Sigmoid colon (tissue), 7 donors: Measurements from ENCODE around the gene SIN3A. TPM values are rescaled to one million over a fixed set of nuclear protein-coding genes. Genes with fewer than 3 reads are reported as not detected.
"Not testable (repeated sequence)": the region's sequence is repeated elsewhere in the genome, so short reads cannot be mapped to it uniquely, and the experiment has no call there.

Source experiments
- DNase-seq: peaks from one replicate; pipeline ENCODE4 v3.0.0-alpha.2; 2019
- H3K27ac ChIP-seq, 4 donors: fragments of 200-600 bp; sonication (generic); one replicate each; pipeline ENCODE4 v1.5.1; 2016 to 2019; ENCODE audit warnings: mild to moderate bottlenecking in 1 of 4
- H3K27me3 ChIP-seq, 3 donors: fragments of 200-600 bp; sonication (generic); one replicate each; pipeline ENCODE4 v1.5.1; 2019; ENCODE audit warnings: mild to moderate bottlenecking in 1 of 3
- H3K36me3 ChIP-seq, 4 donors: fragments of 200-600 bp; sonication (generic); one replicate each; pipeline ENCODE4 v1.5.1; 2016 to 2019
- H3K4me1 ChIP-seq, 4 donors: fragments of 200-600 bp; sonication (generic); one replicate each; pipeline ENCODE4 v1.5.1; 2017 to 2019
- H3K4me3 ChIP-seq, 4 donors: fragments of 200-600 bp; sonication (generic); one replicate each; pipeline ENCODE4 v1.5.1; 2017 to 2019; ENCODE audit warnings: mild to moderate bottlenecking in 2 of 4, moderate library complexity in 1 of 4
- H3K9me3 ChIP-seq, 4 donors: fragments of 200-600 bp in 3 of 4; sonication (generic) in 3 of 4; one replicate each; pipeline versions ENCODE4 v1.5.1 to v1.6.1; 2013 to 2019
- EP300 ChIP-seq, 4 donors: sonication (generic); formaldehyde crosslinking; IDR thresholded peaks; one replicate each; pipeline ENCODE4 v1.6.1; 2017; ENCODE audit warnings: antibody characterized with exemption in 4 of 4
- POLR2A ChIP-seq, 2 donors: fragments of 450-650 bp; IDR thresholded peaks; one replicate each; pipeline ENCODE4 v1.6.1; 2016; ENCODE audit warnings: antibody characterized with exemption in 2 of 2, mild to moderate bottlenecking in 2 of 2, moderate library complexity in 2 of 2
- POLR2AphosphoS5 ChIP-seq, 4 donors: sonication (generic); formaldehyde crosslinking; IDR thresholded peaks; one replicate each; pipeline ENCODE4 v1.6.1; 2017; ENCODE audit warnings: antibody characterized with exemption in 4 of 4
- WGBS, 2 donors: extraction: QIAGEN DNeasy Blood & Tissue Kit; methylation state at CpG; one replicate each; pipeline ENCODE4 v1.1.7; 2013; 5-methylcytosine and 5-hydroxymethylcytosine counted together
- intact Hi-C: fragments of 100-400 bp; cut with DNase I; formaldehyde crosslinking; loops from one replicate; pipeline ENCODE4 v1.15.1; 2023
- polyA plus RNA-seq, 3 donors: library from polyadenylated mRNA; stranded (reverse); fragments of 200-250 nt; gene quantifications; one replicate each; pipeline ENCODE4 v1.2.3, GENCODE V29; 2013
- total RNA-seq, 4 donors: library from RNA; depleted of rRNA; stranded (reverse); fragments of >200 nt; gene quantifications; one replicate each; pipeline ENCODE4 v1.1.0, GENCODE V29; 2016
- TF ChIP-seq, protein P1 (sequence below), 4 experiments: fragments of 450-650 bp in 3 of 4; fragments of 200-600 bp in 1 of 4; IDR thresholded peaks; one replicate each; pipeline ENCODE4 v1.5.1; 2016 to 2019; ENCODE audit warnings: antibody characterized with exemption in 4 of 4, mild to moderate bottlenecking in 3 of 4, moderate library complexity in 2 of 4
- donor health status: healthy with polysubstance abuse.
- donor health status: Bipolar disorder and iron deficiency.
- donor health status: healthy.

Gene SIN3A
- total and polyA plus RNA-seq, 7 donors, result 7.9 to 41.8 (median 34.6) TPM

- no peaks in the 10 kb centered on the region for H3K27me3 ChIP-seq
- H3K36me3 ChIP-seq, result peaks cover 0 to 3% (median 0%) of the 10 kb centered on the region in 4 donors
- H3K4me1 ChIP-seq, result peaks cover 0 to 24% (median 19%) of the 10 kb centered on the region in 4 donors
- no peak for DNase-seq
- H3K4me3 ChIP-seq, result no peak overlapping the region
- TF ChIP-seq POLR2AphosphoS5 (IDR thresholded peaks at IDR 0.05), result peak in 1 of 4 donors; percentile 25
- TF ChIP-seq, protein P1, sequence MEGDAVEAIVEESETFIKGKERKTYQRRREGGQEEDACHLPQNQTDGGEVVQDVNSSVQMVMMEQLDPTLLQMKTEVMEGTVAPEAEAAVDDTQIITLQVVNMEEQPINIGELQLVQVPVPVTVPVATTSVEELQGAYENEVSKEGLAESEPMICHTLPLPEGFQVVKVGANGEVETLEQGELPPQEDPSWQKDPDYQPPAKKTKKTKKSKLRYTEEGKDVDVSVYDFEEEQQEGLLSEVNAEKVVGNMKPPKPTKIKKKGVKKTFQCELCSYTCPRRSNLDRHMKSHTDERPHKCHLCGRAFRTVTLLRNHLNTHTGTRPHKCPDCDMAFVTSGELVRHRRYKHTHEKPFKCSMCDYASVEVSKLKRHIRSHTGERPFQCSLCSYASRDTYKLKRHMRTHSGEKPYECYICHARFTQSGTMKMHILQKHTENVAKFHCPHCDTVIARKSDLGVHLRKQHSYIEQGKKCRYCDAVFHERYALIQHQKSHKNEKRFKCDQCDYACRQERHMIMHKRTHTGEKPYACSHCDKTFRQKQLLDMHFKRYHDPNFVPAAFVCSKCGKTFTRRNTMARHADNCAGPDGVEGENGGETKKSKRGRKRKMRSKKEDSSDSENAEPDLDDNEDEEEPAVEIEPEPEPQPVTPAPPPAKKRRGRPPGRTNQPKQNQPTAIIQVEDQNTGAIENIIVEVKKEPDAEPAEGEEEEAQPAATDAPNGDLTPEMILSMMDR (IDR thresholded peaks at IDR 0.05), result no peak
- 61 to 84% methylated on average over 9 of the region's 9 CpGs for WGBS, 2 donors
- H3K27ac ChIP-seq, result no peak overlapping the region
- H3K9me3 ChIP-seq, result no peaks in the 10 kb centered on the region
- intact Hi-C loops, result no loop called here
Measured at GRCh38 chr15:75349851-75350588, 101.5 kb downstream of the SIN3A start.

GRCh38 chr15:75349351-75349669 lies 102.2 kb downstream of the SIN3A start:
- DNase-seq, H3K9me3 ChIP-seq, H3K27me3 ChIP-seq, H3K27ac ChIP-seq, intact Hi-C loops, H3K36me3 ChIP-seq: not testable (repeated sequence)
- Histone ChIP-seq H3K4me1 (peaks cover 0 to 24% (median 19%) of the 10 kb centered on the region in 4 donors), H3K4me3 (peak overlapping the region in 1 of 4 donors; percentile 85)
- 87 to 92% methylated on average over 8 of the region's 8 CpGs for WGBS, 2 donors

GRCh38 chr15:75348562-75349350 lies 102.7 kb downstream of the SIN3A start:
- no peak for DNase-seq
- no peaks in the 10 kb centered on the region for H3K9me3 ChIP-seq
- H3K36me3 ChIP-seq, result no peaks in the 10 kb centered on the region
- 27 to 42% methylated on average over 46 of the region's 46 CpGs for WGBS, 2 donors
- H3K27ac ChIP-seq, result peak overlapping the region in 3 of 4 donors; percentile 70 to 76 (median 74)
- peak overlapping the region; percentile 63 to 87 (median 82) for H3K4me3 ChIP-seq
- TF ChIP-seq POLR2A (IDR thresholded peaks at IDR 0.05) (no peak), EP300 (IDR thresholded peaks at IDR 0.05) (no peak), POLR2AphosphoS5 (IDR thresholded peaks at IDR 0.05) (peak in 2 of 4 donors; percentile 24 to 27)
- TF ChIP-seq, protein P1 (IDR thresholded peaks at IDR 0.05), result no peak
- intact Hi-C loops, result no loop called here
- H3K27me3 ChIP-seq, result no peaks in the 10 kb centered on the region
- H3K4me1 ChIP-seq, result peaks cover 0 to 24% (median 19%) of the 10 kb centered on the region in 4 donors

DNA sequence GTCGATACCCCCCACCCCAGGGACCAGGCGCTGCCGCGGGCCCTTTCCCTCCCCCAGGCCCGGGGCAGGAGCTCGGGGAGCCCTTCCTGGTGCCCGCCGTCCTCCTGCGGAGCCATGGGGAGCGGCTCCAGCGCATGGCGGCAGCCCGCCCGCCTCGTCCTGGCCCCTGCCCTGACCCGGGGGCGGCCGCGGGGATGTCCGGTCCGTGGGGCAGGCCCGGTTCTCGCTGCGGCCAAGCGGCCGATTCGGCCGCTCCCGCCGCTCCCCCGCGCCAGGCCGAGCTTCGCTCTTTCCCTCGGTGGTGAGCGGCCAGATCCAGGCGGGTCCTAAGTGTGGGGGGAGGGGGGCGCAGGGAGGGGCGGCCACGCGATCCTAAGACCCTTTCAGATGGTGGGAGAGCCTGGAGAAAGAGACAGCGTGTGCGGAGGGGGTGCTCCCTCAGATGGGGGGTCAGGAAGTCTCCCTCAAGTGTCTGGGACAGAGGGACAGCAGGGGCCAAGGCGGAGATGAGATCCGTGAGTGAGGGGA lies 103.4 kb downstream of the SIN3A start:
- H3K27ac ChIP-seq, result peak overlapping the region; percentile 70 to 76 (median 74)
- WGBS, 2 donors, result 1 to 2% methylated on average over 45 of the region's 45 CpGs
- H3K4me1 ChIP-seq, result peaks cover 0 to 24% (median 19%) of the 10 kb centered on the region in 4 donors

More for the DNA sequence above, 103.4 kb downstream of the SIN3A start:
- Histone ChIP-seq H3K9me3 (no peaks in the 10 kb centered on the region), H3K4me3 (peak overlapping the region; percentile 63 to 87 (median 82)), H3K36me3 (no peaks in the 10 kb centered on the region), H3K27me3 (no peaks in the 10 kb centered on the region)
- TF ChIP-seq EP300 (IDR thresholded peaks at IDR 0.05) (no peak), POLR2AphosphoS5 (IDR thresholded peaks at IDR 0.05) (no peak), POLR2A (IDR thresholded peaks at IDR 0.05) (no peak)
- TF ChIP-seq, protein P1 (IDR thresholded peaks at IDR 0.05), result no peak
- intact Hi-C loops, result no loop called here
- no peak for DNase-seq
